H1 (cell line): Measurements from ENCODE around the gene LRRC72. TPM values are rescaled to one million over a fixed set of nuclear protein-coding genes. Genes with fewer than 3 reads are reported as not detected.

Source experiments
- BACH1 ChIP-seq: IDR thresholded peaks from 2 replicates; pipeline ENCODE4 v1.6.1; 2012; ENCODE audit warnings: low read length, improper control_type of control experiment
- BCL11A ChIP-seq, 2 experiments: IDR thresholded peaks; one replicate each; pipeline ENCODE4 v1.6.1; 2011; ENCODE audit warnings: low read depth in 2 of 2, low read length in 2 of 2, mild to moderate bottlenecking in 2 of 2
- CHD7 ChIP-seq: fragments of 300-600 bp; sonication (generic); IDR thresholded peaks from 2 replicates; pipeline ENCODE4 v1.7.1; 2012; ENCODE audit warnings: low read length, moderate library complexity, mild to moderate bottlenecking, inconsistent platforms; ENCODE audit not compliant: insufficient replicate concordance
- KDM4A ChIP-seq: IDR thresholded peaks from one replicate; pipeline ENCODE4 v1.7.1; 2012; ENCODE audit warnings: low read depth, mild to moderate bottlenecking, moderate library complexity, low read length, inconsistent platforms; ENCODE audit not compliant: severe bottlenecking
- MAX ChIP-seq: IDR thresholded peaks from 2 replicates; pipeline ENCODE4 v1.6.1; 2012; ENCODE audit warnings: inconsistent platforms
- SAP30 ChIP-seq: fragments of 300-600 bp; sonication (generic); IDR thresholded peaks from 2 replicates; pipeline ENCODE4 v1.7.1; 2012; ENCODE audit warnings: low read length, moderate library complexity, mild to moderate bottlenecking, inconsistent platforms; ENCODE audit not compliant: insufficient read depth, insufficient replicate concordance
- polyA plus RNA-seq, 7 experiments: library from polyadenylated mRNA; depleted of rRNA in 3 of 7; stranded (reverse) in 5 of 7; unstranded in 2 of 7; fragments of >200 nt in 5 of 7; fragments of 200-250 nt in 2 of 7; gene quantifications; 1 replicate in 5 of 7; 2 replicates in 1 of 7; 4 replicates in 1 of 7; pipeline versions ENCODE4 v1.2.1 to v1.2.3, GENCODE V29; 2011 to 2013; ENCODE audit warnings: missing spikeins in 2 of 7, mixed read lengths in 2 of 7
- total RNA-seq: library from RNA; stranded (reverse); fragmentation: NEBNext Ultra II Directional; extraction: Animal tissue kit (Norgen Biotek cat#: 25700); gene quantifications from 2 replicates; pipeline ENCODE4 v1.2.1, GENCODE V29; 2021

LRRC72 gene
- total and polyA plus RNA-seq, 2 of the 8 experiments (the other 6 are each of a cell fraction or from before 2014, with no cell fraction given), result not detected

- TF ChIP-seq CHD7 (no peak), SAP30 (no peak), BACH1 (no peak), BCL11A (IDR thresholded peaks at IDR 0.05; ENCODE audit: low read depth in 2 of 2, low read length in 2 of 2) (no peak), MAX (no peak), KDM4A (no peak)
- TF ChIP-seq, all 59 proteins: peak for 0
Measured at GRCh38 chr7:16479591-16479990, 47.0 kb upstream of the LRRC72 start (continued).
